ENCODE results near the gene TMEM144.
"Not testable (repeated sequence)": the region's sequence is repeated elsewhere in the genome, so short reads cannot be mapped to it uniquely, and the experiment has no call there.

TMEM144 gene

DNA sequence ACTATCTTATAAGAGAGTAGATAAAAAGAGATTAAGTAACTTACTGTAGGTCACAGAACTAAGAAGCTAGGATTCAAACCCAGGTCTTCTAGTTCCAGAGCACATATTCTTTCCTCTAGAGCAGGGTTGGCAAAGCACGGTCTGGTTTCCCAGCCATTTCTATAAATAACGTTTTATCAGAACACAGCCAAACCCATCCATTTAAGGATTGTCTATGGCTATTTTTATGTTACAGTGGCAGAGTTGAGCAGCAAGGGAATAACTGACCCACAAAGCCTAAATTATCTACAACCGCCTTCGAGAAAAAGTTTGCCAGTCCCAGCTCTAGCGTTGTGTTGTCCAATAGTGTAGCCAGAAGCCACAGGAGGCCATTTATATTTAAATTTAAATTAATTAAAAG, 7.5 kb downstream of the TMEM144 start:
- Histone ChIP-seq H3K4me1 (ENCODE audit: control insufficient read depth, low read depth, low read length) (peaks cover 6% of the 10 kb centered on the region), H3K4me3 (ENCODE audit: low read length) (no peak overlapping the region), H3K27me3 (ENCODE audit: control insufficient read depth, insufficient read depth, low read length) (no peaks in the 10 kb centered on the region), H3K36me3 (ENCODE audit: control insufficient read depth, low read depth, low read length) (no peaks in the 10 kb centered on the region), H3K9ac (ENCODE audit: low read length) (no peak overlapping the region), H3K9me3 (ENCODE audit: control insufficient read depth, low read depth, low read length) (no peaks in the 10 kb centered on the region), H3K27ac (ENCODE audit: low read length) (no peak overlapping the region)

DNA sequence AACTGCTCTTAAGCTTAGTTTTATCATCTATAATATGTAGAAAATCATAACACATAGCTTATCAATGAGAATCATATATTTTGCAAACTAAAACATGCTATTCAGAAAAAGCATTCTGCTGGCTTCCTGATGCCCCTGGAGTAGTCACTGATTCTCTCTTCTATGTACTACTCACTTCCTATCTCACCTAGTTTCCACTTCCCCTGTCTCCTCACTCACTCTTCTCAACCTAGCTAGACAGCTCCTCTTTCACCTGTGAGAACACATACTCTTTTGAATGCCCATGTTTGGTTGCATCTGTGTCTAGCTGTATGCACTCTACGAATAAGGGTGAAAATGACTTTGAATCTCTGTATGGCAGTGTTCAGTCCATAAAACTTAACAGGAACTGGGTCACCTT, 9.3 kb downstream of the TMEM144 start:
- H3K9ac ChIP-seq (ENCODE audit: low read length): no peak overlapping the region
- peaks cover 6% of the 10 kb centered on the region for H3K4me1 ChIP-seq (ENCODE audit: control insufficient read depth, low read depth, low read length)
- no peaks in the 10 kb centered on the region for H3K36me3 ChIP-seq (ENCODE audit: control insufficient read depth, low read depth, low read length)
- H3K27me3 ChIP-seq (ENCODE audit: control insufficient read depth, insufficient read depth, low read length): no peaks in the 10 kb centered on the region
- no peak overlapping the region for H3K4me3 ChIP-seq (ENCODE audit: low read length)
- no peak overlapping the region for H3K27ac ChIP-seq (ENCODE audit: low read length)
- no peaks in the 10 kb centered on the region for H3K9me3 ChIP-seq (ENCODE audit: control insufficient read depth, low read depth, low read length)

DNA sequence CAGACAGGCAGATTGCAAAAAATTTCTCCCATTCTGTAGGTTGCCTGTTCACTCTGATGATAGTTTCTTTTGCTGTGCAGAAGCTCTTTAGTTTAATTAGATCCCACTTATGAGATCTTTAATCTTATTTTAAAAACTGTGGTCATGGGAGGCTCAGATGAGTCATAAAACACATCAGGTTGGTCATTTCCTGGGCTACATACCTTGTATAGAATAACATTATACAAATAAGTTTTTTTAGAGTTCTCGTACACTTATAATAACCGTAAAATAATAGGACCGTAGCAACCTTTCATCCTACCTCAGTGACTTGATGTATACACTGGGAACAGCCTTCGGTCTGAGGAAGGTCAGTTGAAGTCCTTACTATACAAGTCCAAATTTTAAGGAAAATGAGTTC, 14.0 kb downstream of the TMEM144 start:
- not testable (repeated sequence) for H3K9ac ChIP-seq (ENCODE audit: low read length); H3K4me3 ChIP-seq (ENCODE audit: low read length); H3K27ac ChIP-seq (ENCODE audit: low read length); H3K27me3 ChIP-seq (ENCODE audit: control insufficient read depth, insufficient read depth, low read length); H3K4me1 ChIP-seq (ENCODE audit: control insufficient read depth, low read depth, low read length); H3K36me3 ChIP-seq (ENCODE audit: control insufficient read depth, low read depth, low read length); H3K9me3 ChIP-seq (ENCODE audit: control insufficient read depth, low read depth, low read length)

DNA sequence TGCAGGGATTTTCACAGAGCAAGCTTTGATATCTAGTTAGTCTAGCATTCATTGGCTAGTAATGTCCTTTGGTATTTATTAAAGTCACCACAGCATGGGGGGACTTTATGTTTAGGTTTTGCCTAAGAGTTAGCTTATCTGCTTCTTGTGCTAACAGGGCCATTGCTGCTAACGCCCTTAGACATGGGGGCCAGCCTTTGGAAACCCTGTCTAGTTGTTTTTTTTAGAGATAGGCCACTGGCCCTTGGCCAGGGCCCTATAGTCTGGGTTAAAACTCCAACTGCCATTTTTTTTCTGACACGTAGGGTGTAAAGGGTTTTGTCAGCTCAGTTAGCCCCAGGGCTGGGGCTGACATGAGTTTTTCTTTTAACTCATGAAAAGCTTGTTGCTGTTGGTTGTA, 14.7 kb downstream of the TMEM144 start:
- H3K9ac ChIP-seq (ENCODE audit: low read length); H3K27ac ChIP-seq (ENCODE audit: low read length); H3K4me1 ChIP-seq (ENCODE audit: control insufficient read depth, low read depth, low read length); H3K9me3 ChIP-seq (ENCODE audit: control insufficient read depth, low read depth, low read length); H3K36me3 ChIP-seq (ENCODE audit: control insufficient read depth, low read depth, low read length); H3K27me3 ChIP-seq (ENCODE audit: control insufficient read depth, insufficient read depth, low read length); H3K4me3 ChIP-seq (ENCODE audit: low read length): not testable (repeated sequence)

DNA sequence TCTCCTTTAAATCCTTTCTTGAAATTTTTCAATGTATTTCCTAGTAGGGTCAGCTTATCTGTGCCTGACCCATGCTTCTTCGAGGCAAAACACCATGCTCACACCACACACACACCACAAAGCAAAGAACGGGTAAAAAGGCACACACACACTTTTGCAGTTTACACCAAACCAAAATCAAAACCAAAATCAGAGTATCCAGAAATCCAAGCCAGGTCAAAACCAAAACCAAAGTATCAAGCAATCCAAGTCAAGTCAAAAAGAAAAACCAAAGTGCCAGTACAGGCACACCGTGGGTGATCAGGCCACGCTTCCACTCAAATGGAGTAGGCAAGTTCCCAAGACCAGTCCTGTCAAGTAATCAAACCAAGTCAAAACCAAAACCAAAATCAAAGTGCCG, 17.6 kb downstream of the TMEM144 start:
- not testable (repeated sequence) for H3K9ac ChIP-seq (ENCODE audit: low read length); H3K36me3 ChIP-seq (ENCODE audit: control insufficient read depth, low read depth, low read length); H3K27ac ChIP-seq (ENCODE audit: low read length); H3K9me3 ChIP-seq (ENCODE audit: control insufficient read depth, low read depth, low read length); H3K4me3 ChIP-seq (ENCODE audit: low read length); H3K27me3 ChIP-seq (ENCODE audit: control insufficient read depth, insufficient read depth, low read length); H3K4me1 ChIP-seq (ENCODE audit: control insufficient read depth, low read depth, low read length)

DNA sequence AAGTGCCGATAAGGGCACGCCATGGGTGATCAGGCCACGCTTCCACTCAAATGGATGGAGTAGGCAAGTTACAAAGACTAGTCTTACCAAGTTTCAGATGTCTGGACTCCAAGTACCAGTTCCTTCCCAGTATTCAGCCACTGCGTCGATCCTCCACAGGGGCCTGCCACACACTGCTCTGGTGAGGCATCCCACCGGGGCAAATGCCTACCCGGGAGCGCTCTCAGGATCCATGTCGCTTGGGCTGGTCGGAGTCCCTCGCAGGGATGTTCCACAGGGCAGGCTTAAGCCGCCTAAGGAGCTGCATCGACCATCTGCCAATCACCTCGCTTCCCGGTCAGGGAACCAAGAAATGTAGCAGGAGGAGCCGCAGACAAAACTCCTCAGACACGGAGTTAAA, 18.1 kb downstream of the TMEM144 start:
- H3K27me3 ChIP-seq (ENCODE audit: control insufficient read depth, insufficient read depth, low read length); H3K27ac ChIP-seq (ENCODE audit: low read length); H3K9me3 ChIP-seq (ENCODE audit: control insufficient read depth, low read depth, low read length); H3K4me3 ChIP-seq (ENCODE audit: low read length); H3K9ac ChIP-seq (ENCODE audit: low read length); H3K36me3 ChIP-seq (ENCODE audit: control insufficient read depth, low read depth, low read length); H3K4me1 ChIP-seq (ENCODE audit: control insufficient read depth, low read depth, low read length): not testable (repeated sequence)

DNA sequence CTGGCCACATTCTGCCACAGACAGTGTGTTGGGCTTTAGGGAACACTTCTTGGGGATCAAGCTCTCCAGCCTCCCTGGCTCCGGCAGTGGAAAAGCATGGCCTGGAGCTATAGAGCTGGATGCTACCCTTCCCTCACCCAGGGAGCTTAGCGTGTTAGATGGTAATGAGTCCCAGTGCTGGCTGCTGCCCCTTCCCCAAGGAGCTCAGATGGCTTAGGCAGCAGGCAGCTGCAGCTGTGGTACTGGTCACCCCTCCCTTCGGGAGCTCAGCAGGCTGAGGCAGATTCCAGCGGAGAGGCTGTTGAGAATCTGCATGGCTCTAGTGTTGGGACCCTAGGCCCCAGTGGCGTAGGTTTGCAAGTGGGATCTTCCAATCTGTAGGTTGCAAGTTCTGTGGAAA, 19.5 kb downstream of the TMEM144 start:
- Histone ChIP-seq H3K4me1 (ENCODE audit: control insufficient read depth, low read depth, low read length) (no peaks in the 10 kb centered on the region), H3K4me3 (ENCODE audit: low read length) (no peak overlapping the region), H3K9me3 (ENCODE audit: control insufficient read depth, low read depth, low read length) (no peaks in the 10 kb centered on the region), H3K36me3 (ENCODE audit: control insufficient read depth, low read depth, low read length) (no peaks in the 10 kb centered on the region), H3K9ac (ENCODE audit: low read length) (no peak overlapping the region), H3K27ac (ENCODE audit: low read length) (no peak overlapping the region), H3K27me3 (ENCODE audit: control insufficient read depth, insufficient read depth, low read length) (no peaks in the 10 kb centered on the region)

DNA sequence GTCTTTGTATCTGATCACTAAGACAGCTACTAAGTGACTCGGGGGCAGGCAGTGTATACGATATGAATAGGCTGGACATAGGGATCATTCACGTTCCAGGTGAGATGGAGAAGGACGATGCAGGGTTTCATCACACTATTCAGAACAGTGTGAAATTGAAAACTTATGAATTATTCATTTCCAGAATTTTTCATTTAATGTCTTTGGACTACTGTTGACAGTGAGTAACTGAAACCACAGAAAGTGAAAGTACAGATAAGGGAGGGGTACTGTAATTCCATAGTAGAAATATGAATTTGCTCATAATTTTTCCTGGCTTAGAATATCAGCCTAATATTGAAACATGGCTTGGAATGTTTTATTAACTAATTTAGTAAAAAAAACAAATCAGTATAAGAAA, 24.4 kb downstream of the TMEM144 start:
- Histone ChIP-seq H3K27ac (ENCODE audit: low read length) (no peak overlapping the region), H3K9ac (ENCODE audit: low read length) (no peak overlapping the region), H3K4me3 (ENCODE audit: low read length) (no peak overlapping the region), H3K36me3 (ENCODE audit: control insufficient read depth, low read depth, low read length) (no peaks in the 10 kb centered on the region), H3K9me3 (ENCODE audit: control insufficient read depth, low read depth, low read length) (no peaks in the 10 kb centered on the region), H3K27me3 (ENCODE audit: control insufficient read depth, insufficient read depth, low read length) (no peaks in the 10 kb centered on the region), H3K4me1 (ENCODE audit: control insufficient read depth, low read depth, low read length) (no peaks in the 10 kb centered on the region)

DNA sequence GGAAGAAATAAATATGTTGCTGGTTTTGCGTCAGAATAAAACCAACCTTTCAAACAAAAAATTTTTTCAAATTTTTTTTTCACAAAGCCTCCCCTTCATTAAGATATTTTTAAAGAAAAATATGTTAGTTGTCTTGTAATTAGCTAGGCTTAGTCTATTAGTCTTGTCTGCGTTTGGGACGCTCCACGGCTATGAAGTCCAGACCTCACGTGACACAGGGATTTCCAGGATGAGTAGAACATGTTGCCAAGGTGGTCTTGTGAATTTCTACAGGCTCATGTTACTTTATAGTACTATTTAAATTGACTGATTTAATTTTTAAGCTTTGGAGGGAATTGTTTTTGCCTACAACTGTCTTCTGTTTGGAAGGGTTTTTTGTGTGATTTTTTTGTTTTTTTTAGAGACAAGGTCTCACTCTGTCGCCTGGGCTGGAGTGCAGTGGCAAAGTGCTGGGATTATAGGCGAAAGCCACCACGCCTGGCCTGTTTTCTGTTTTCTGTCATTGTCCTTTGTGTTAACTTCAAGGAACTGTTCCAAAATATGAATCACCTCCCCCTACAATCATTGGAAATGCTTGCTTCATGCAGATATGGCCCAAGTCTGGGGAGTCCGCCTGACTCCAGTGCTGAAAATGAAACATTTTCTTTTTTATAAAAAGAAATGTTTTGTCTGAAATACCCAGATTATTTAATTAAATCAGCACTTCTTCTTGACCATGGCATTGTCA, 26.2 kb downstream of the TMEM144 start:
- H3K9me3 ChIP-seq (ENCODE audit: control insufficient read depth, low read depth, low read length): no peaks in the 10 kb centered on the region
- H3K27ac ChIP-seq (ENCODE audit: low read length): no peak overlapping the region
- no peaks in the 10 kb centered on the region for H3K27me3 ChIP-seq (ENCODE audit: control insufficient read depth, insufficient read depth, low read length)
- no peak overlapping the region for H3K9ac ChIP-seq (ENCODE audit: low read length)
- no peaks in the 10 kb centered on the region for H3K36me3 ChIP-seq (ENCODE audit: control insufficient read depth, low read depth, low read length)
- H3K4me3 ChIP-seq (ENCODE audit: low read length): no peak overlapping the region
- H3K4me1 ChIP-seq (ENCODE audit: control insufficient read depth, low read depth, low read length): no peaks in the 10 kb centered on the region

DNA sequence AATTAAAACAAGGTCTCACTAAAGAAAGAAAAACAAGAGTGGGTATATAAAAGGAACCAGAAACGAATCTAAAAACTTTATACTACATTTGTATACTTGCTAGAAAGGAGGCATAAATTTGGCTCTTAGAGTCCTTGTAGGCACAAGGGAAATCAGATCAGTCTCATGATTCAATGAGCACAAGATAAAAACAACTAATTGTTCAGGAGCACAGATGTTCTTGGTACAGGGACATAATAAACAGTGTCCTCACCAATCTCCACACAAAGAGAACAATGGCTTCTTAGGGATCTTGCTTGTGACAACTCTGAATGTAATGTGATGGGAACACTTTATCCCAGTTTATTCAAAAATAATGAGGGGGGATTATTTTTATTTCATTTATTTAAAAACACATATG, 28.3 kb downstream of the TMEM144 start:
- Histone ChIP-seq H3K9ac (ENCODE audit: low read length) (no peak overlapping the region), H3K27ac (ENCODE audit: low read length) (no peak overlapping the region), H3K36me3 (ENCODE audit: control insufficient read depth, low read depth, low read length) (no peaks in the 10 kb centered on the region), H3K9me3 (ENCODE audit: control insufficient read depth, low read depth, low read length) (no peaks in the 10 kb centered on the region), H3K4me3 (ENCODE audit: low read length) (no peak overlapping the region), H3K4me1 (ENCODE audit: control insufficient read depth, low read depth, low read length) (peaks cover 8% of the 10 kb centered on the region), H3K27me3 (ENCODE audit: control insufficient read depth, insufficient read depth, low read length) (no peaks in the 10 kb centered on the region)

DNA sequence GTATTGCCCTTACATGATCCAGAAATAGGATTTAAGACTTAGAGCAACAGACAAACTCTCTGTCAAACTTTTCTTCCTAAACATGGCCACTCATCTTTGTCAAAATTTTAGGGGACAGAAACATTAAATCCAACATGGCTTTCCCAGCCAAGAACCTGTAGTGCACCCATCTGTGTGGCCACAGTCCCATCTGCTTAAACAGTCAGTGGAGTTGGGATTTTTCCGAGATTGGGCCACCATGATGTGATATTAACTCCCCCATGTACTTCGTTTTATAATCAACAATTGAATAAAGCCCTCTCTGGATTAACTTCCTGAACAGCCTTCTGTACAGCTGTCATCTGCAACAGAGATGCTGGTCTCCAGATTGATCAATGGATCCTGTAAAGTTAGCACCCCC, 28.9 kb downstream of the TMEM144 start:
- H3K27ac ChIP-seq (ENCODE audit: low read length): no peak overlapping the region
- no peaks in the 10 kb centered on the region for H3K27me3 ChIP-seq (ENCODE audit: control insufficient read depth, insufficient read depth, low read length)
- H3K4me1 ChIP-seq (ENCODE audit: control insufficient read depth, low read depth, low read length): peaks cover 8% of the 10 kb centered on the region
- H3K36me3 ChIP-seq (ENCODE audit: control insufficient read depth, low read depth, low read length): no peaks in the 10 kb centered on the region
- H3K9ac ChIP-seq (ENCODE audit: low read length): no peak overlapping the region
- H3K4me3 ChIP-seq (ENCODE audit: low read length): no peak overlapping the region
- no peaks in the 10 kb centered on the region for H3K9me3 ChIP-seq (ENCODE audit: control insufficient read depth, low read depth, low read length)

DNA sequence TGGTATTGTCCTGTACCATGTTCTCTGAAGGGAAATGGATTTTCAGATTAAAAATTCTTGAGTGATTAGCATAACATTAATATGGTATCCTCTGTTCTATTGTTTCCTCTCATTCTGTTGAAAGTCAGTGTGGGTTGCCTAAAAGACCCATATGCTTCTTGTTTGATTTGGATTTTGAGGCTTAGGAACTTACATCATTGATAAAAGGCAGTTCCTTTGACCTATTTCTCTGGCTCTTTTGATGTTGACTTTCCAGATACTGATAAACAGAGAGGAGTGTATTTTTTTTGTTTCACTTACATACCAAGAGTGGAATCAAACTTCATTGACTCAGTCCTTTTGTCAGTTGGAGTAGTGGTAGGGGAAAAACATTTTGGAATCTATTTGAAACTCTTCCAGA, 32.8 kb downstream of the TMEM144 start:
- Histone ChIP-seq H3K36me3 (ENCODE audit: control insufficient read depth, low read depth, low read length) (no peaks in the 10 kb centered on the region), H3K4me1 (ENCODE audit: control insufficient read depth, low read depth, low read length) (peaks cover 8% of the 10 kb centered on the region), H3K4me3 (ENCODE audit: low read length) (no peak overlapping the region), H3K9me3 (ENCODE audit: control insufficient read depth, low read depth, low read length) (no peaks in the 10 kb centered on the region), H3K27ac (ENCODE audit: low read length) (no peak overlapping the region), H3K27me3 (ENCODE audit: control insufficient read depth, insufficient read depth, low read length) (no peaks in the 10 kb centered on the region), H3K9ac (ENCODE audit: low read length) (no peak overlapping the region)
